GM21515 (cell line): ENCODE data around the gene CFC1.
"Not testable (repeated sequence)": the region's sequence is repeated elsewhere in the genome, so short reads cannot be mapped to it uniquely, and the experiment has no call there.

Experiments
- ATAC-seq: cut with Tn5 transposase; IDR thresholded peaks from one replicate; pipeline ENCODE4 v1.9.1; 2021; ENCODE audit not compliant: unreplicated experiment

Gene CFC1

GRCh38 chr2:130584726-130585125 is 14.6 kb downstream of the CFC1 start:
- ATAC-seq = not testable (repeated sequence)

GRCh38 chr2:130583582-130583981 is 15.8 kb downstream of the CFC1 start:
- not testable (repeated sequence) for ATAC-seq

- not testable (repeated sequence) for ATAC-seq
Observed at GRCh38 chr2:130582970-130583369, 16.4 kb downstream of the CFC1 start.

DNA sequence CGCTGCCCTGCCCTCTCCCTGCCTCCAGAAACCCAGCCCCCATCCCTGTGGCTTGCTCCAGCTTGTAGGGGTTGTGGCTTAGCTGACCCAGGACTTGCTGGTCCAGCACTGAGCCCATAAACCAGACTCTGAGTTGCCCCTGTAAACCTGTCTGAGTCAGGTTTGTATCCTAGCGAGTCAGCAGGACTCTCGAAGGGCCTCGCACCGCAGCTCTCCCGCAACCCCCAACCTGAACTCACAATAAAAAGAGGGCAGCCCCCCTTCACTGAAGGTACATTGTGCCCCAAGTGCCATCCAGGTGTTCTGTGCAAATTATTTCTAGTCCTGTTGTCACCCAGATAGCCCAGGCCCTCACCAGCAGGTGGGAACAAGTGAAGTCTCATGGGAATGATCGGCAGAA is 17.9 kb downstream of the CFC1 start:
- ATAC-seq = not testable (repeated sequence)

DNA sequence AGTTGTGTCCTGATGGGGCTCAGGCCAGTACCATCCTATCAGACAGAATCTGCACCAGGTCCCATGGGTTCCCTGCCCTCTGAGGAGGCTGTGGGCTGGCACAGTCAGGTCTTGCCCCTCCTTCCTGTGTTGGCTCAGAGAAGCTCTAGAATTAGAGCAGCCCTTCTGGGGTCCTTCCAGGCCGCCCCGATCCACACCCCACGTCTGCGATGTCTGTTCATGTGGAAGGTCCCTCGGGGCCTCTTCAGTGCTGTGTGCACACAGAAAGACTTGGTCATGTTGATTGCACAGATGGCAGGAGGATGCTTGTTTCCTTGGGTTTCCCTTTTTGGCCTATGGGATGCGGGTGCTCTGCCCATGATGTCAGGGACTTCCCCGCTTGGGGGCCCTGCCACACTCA is 20.3 kb downstream of the CFC1 start:
- not testable (repeated sequence) for ATAC-seq

GRCh38 chr2:130577559-130577958 is 21.8 kb downstream of the CFC1 start:
- not testable (repeated sequence) for ATAC-seq

DNA sequence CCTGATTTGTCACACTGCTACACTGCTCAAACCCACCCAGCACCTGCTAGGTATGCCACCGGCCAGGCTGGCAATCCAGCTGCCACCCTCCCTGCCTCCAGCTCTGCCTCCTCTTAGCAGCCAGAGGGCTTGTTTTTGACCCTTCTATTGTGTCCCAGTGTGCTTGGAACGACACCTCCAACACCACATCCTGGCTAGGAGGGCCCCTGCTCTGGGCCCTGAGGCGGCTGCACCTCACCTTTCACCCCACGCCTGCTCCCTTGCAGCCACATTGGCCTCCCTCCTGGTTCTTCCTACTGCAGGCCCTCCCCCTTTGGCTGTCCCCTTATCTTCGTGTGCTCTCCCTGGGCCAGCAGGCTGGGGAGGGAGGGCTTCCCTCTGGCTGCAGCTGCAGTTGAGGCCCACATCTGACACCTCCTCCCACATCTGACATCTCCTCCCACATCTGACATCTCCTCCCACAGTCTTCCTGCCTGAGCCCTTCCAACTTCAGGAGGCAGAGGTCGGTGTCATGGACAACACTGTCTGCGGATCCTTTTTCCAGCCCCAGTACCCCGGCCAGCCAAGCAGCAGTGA is 23.1 kb downstream of the CFC1 start:
- not testable (repeated sequence) for ATAC-seq

DNA sequence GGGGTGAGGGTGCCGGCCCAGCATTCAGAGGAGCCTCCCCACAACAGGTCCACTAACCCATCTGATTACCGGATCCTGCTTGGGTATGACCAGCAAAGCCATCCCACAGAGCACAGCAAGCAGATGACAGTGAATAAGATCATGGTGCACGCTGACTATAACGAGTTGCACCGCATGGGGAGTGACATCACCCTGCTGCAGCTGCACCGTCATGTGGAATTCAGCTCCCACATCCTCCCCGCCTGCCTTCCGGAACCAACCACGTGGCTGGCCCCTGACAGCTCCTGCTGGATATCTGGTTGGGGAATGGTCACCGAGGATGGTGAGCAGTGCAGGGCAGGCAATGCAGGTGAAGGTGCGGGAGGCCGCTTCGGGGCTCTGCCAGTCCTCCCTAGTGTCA is 25.1 kb downstream of the CFC1 start:
- ATAC-seq = not testable (repeated sequence)

GRCh38 chr2:130571929-130572328 is 27.4 kb downstream of the CFC1 start:
- ATAC-seq = not testable (repeated sequence)

GRCh38 chr2:130566165-130566564 is 33.2 kb downstream of the CFC1 start:
- ATAC-seq = not testable (repeated sequence)

GRCh38 chr2:130556441-130556840 is 42.9 kb downstream of the CFC1 start:
- ATAC-seq = not testable (repeated sequence)

DNA sequence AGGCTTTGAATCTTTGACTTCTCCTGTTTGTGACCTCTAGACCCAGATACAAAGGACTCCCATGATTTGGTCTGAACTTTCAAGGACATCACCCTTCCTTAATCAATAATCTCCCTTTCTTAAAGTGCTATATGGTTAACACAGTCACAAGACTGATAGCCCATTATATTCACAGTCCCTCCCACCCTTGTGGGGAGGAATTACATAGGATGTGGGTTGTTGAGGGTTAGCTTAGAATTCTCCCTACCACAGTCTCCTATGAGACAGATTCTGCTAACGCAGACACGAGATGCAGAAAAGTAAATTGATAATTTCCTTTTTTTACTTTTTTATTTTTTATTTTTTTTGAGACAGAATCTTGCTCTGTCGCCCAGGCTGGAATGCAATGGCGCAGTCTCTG is 45.2 kb downstream of the CFC1 start:
- ATAC-seq = not testable (repeated sequence)

DNA sequence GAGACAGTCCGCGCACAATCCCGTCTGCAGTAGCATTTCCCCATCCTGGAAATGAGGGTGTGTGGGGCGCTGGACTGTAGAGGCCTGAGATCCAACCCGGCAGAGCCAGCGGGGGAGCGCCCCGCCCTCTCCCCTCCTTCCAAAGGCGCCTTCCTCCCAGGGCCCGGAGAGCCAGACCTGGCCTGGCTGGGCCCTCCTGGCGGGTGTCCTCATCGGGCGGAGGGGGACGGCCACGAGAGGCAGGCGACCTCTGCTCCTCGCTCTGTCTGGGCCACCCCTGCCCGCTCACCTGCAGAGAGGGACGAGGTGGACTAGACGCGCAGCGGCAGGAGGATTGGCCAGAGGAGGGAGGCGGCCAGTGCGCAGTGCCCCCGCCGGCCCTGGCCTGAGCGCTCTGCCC is 49.9 kb downstream of the CFC1 start:
- not testable (repeated sequence) for ATAC-seq

GRCh38 chr2:130548418-130548817 is 51.0 kb downstream of the CFC1 start:
- ATAC-seq = not testable (repeated sequence)

DNA sequence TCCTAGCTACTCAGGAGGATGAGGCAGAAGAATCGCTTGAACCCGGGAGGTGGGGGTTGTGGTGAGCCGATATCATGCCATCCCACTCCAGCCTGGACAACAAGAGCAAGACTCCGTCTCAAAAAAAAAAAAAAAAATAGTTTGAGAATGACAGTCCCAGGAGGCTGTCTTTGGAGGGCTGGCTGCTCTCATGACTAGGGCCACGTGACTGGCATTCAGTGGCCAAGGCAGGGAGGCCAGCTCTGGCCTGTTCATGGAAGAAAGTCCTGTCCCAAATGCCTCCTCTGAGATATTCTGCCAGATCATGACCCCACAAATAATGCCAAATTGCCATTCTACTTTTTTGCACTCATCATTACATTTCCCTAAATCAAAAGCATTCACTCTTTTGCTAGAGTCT is 54.4 kb downstream of the CFC1 start:
- ATAC-seq = not testable (repeated sequence)

GRCh38 chr2:130543785-130544528 is 55.4 kb downstream of the CFC1 start:
- ATAC-seq = not testable (repeated sequence)

DNA sequence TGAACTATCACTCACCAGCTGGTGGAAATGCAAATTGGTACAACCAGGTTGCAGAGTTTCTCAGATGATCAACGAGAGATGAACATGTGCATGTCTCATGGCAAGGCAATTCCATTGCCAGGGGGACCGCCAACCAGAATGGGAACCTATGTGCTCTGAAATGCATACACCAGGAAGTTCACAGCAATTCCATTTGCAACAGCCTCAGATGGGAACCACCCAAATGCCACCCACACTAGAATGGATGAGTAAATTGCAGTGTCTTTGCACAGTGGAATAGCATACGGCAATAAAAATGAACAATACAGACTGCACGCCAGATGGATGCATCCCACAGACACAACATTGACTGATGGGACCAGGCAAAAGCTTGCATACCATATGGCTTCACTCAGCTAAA is 56.6 kb downstream of the CFC1 start:
- ATAC-seq = not testable (repeated sequence)
